ENCODE data around the gene CCDC142.
"Not testable (repeated sequence)": the region's sequence is repeated elsewhere in the genome, so short reads cannot be mapped to it uniquely, and the experiment has no call there.

CCDC142 gene

DNA sequence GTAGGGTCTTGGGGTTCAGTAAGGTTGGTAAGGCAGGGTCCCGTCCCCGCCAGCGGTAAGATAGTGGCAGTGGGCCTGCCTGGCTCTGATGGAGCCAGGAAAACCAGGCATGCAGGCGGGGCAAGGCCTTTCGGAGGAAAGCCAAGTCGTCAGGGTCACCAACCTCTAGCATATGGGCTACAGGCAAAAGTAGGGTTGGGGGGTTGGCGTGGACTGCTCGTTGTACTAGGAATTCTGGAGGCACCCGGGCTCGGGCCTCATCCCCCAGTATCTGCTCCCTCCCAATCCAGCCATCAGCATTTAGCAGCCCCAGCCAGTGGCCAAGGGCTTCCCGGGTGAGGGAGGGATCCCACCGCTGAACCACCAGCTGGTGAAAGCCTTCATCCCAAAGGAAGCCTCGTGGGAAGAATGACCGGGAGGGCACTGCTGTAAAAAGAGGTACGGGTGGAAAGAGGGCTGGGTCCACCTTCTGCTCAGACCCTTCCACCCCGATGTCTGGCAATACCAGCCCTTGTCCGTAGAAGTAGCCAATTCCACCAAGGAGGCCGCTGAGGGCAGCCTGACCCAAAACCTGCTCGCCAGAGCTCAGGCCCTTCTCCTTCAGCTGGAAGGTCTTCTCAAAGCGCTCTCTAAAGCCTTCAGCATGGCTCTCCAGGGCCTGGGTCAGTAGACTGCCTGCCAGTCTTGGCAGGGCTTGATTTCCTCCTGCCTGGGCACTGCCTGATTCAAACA lies 20.6 kb downstream of the CCDC142 start:
- TF ChIP-seq, protein P1, sequence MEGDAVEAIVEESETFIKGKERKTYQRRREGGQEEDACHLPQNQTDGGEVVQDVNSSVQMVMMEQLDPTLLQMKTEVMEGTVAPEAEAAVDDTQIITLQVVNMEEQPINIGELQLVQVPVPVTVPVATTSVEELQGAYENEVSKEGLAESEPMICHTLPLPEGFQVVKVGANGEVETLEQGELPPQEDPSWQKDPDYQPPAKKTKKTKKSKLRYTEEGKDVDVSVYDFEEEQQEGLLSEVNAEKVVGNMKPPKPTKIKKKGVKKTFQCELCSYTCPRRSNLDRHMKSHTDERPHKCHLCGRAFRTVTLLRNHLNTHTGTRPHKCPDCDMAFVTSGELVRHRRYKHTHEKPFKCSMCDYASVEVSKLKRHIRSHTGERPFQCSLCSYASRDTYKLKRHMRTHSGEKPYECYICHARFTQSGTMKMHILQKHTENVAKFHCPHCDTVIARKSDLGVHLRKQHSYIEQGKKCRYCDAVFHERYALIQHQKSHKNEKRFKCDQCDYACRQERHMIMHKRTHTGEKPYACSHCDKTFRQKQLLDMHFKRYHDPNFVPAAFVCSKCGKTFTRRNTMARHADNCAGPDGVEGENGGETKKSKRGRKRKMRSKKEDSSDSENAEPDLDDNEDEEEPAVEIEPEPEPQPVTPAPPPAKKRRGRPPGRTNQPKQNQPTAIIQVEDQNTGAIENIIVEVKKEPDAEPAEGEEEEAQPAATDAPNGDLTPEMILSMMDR (IDR thresholded peaks at IDR 0.05; ENCODE audit: control insufficient read depth, insufficient read depth, low read depth, low read length, missing control alignments) = no peak
- no peak for DNase-seq (ENCODE audit: low read depth)
- no peak overlapping the region for H3K4me3 ChIP-seq (ENCODE audit: control insufficient read depth, low read depth, low read length)

DNA sequence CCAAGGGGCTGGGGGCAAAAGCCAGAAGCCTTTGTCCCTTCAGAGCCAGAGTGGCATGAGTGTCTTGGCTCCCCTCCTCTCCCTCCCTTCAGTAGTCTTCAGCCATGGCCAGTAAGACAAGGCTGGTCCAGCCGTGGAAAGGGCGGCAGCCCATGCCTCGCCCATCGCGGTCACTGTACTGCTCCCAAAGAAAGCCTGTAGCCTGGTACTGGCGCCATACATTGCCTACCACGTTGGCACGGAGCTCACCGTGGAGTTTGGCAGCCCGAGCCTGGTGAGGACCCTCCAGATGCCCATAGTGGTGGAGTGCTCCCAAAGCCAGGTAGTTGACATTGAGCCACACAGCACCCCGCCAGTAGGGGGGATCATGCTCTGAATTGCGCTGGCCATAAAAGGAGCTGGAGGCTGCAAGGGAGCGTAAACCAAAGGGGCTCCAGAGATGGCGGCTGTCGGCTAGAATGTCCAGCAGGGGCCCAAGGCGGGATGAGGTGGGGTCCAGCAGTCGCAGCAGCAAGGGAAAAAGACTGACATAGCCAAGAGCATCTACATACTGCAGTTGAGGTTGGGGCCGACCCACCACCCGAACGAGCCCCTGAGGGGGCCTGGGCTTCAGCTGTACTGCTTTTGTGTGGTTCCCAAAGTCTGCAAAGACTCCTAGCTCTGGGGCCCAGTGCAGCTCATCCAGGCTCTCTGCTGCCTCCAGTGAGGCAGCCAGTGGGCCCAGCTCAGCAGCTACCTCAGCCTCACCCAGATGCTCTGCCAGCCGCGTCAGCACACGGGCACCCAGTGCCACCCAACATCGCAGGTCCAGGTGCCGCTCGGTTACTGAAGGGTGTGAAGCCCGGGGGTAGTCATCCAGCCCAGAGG lies 21.4 kb downstream of the CCDC142 start:
- DNase-seq (ENCODE audit: low read depth) = no peak

GRCh38 chr2:74460187-74460586 lies 22.6 kb downstream of the CCDC142 start:
- H3K4me3 ChIP-seq (ENCODE audit: control insufficient read depth, low read depth, low read length); DNase-seq (ENCODE audit: low read depth): not testable (repeated sequence)

More for the DNA sequence above, 21.4 kb downstream of the CCDC142 start:
- TF ChIP-seq, protein P1 (IDR thresholded peaks at IDR 0.05; ENCODE audit: control insufficient read depth, insufficient read depth, low read depth, low read length, missing control alignments) = no peak
- no peak overlapping the region for H3K4me3 ChIP-seq (ENCODE audit: control insufficient read depth, low read depth, low read length)

GRCh38 chr2:74459503-74460118 lies 23.2 kb downstream of the CCDC142 start:
- peak overlapping the region; percentile 32 for H3K4me3 ChIP-seq (ENCODE audit: control insufficient read depth, low read depth, low read length)
- DNase-seq (ENCODE audit: low read depth) = not testable (repeated sequence)

DNA sequence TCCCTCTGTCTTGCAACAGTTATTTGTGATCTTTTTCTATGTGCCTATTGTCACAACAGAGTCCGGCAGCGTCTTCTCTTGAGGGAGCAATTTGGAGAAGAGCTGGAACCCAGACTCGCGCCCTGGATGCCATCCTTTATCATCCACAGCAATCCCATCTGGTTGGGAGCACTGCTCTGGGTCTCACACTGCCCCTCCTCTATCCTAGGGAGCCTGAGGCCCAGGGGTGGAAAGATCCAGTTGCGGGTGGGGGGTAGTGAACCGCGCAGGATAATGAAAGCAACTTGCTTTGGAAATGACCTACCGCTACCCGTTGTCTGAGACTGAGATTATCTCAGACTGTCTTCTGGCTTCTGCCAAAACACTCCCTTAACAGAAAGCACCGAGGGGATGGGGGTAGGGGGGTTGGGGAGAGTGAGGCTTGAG lies 23.8 kb downstream of the CCDC142 start:
- TF ChIP-seq, protein P1 (IDR thresholded peaks at IDR 0.05; ENCODE audit: control insufficient read depth, insufficient read depth, low read depth, low read length, missing control alignments) = no peak
- peak overlapping the region; percentile 75 for H3K4me3 ChIP-seq (ENCODE audit: control insufficient read depth, low read depth, low read length)
- no peak for DNase-seq (ENCODE audit: low read depth)

DNA sequence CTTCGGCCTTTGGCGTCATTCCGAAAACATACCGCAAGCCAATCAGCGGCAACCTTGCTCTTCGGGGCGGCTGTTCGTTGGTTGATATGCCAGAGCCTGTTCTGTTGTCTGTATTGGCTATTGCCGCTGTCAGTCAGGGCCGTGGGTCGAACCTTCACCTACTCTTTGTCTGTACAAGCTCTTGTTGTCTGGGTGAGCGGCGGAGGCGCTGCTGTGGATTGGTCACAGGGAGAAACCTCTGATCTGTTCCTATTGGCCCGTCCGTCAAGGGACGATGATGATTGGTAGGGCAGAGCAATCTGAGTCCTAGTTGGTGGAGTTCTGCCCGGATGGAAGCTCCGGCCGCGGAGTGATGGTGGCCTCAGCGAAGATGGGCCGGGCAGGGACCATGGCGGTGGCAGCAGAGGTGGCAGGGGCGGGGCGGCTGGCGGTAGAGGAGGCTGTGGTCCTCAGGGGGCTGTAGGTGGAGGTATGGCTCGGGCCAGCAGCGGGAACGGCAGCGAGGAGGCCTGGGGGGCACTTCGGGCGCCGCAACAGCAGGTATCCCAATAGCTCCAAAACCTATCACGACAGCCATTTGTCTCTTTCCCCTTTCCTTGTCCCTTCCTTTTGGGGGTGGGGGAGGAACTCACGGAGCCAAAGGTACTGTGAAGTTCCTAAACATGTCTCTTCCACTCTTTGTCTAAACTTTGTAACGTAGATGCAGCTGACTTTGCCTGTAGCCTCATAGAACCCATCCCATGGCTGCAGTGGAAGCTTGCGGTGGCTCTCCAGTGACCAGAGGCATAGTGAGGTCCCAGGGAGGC lies 24.5 kb downstream of the CCDC142 start, which contains the start of gene WBP1:
WBP1 (plus strand) TSS at position 307 of the 806 bp plus-strand sequence; CDS start at position 472, 165 bp downstream.
- peak; percentile 100 for DNase-seq (ENCODE audit: low read depth)
- TF ChIP-seq, protein P1 (IDR thresholded peaks at IDR 0.05; ENCODE audit: control insufficient read depth, insufficient read depth, low read depth, low read length, missing control alignments) = no peak
- peak within 1 kb of the TSS; percentile 75 for H3K4me3 ChIP-seq (ENCODE audit: control insufficient read depth, low read depth, low read length)

DNA sequence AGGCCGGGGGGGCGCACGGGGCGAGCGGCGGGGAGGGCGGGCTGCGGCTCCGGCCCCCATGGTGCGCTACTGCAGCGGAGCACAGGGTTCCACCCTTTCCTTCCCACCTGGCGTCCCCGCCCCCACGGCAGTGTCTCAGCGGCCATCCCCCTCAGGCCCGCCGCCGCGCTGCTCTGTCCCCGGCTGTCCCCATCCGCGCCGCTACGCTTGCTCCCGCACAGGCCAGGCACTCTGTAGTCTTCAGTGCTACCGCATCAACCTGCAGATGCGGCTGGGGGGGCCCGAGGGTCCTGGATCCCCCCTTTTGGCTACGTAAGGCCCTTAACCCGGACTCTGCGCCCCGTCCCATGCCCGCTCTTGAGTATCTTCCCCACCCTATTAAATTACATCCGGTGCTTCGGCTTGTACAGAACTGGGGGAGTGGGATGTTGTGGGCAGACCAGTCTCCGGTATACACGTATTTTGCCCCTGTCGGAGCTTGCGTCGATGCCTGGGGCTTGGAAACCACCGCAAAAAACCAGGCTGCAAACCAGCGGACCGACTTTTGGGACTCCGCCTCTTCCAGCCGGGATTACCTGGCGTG lies 25.2 kb downstream of the CCDC142 start:
- TF ChIP-seq, protein P1 (IDR thresholded peaks at IDR 0.05; ENCODE audit: control insufficient read depth, insufficient read depth, low read depth, low read length, missing control alignments) = no peak
- no peak for DNase-seq (ENCODE audit: low read depth)
- peak overlapping the region; percentile 68 for H3K4me3 ChIP-seq (ENCODE audit: control insufficient read depth, low read depth, low read length)

Measured in AG09309 (cell line).